Neural cell (in vitro differentiated cells): ENCODE data around the gene STN1. TPM values are rescaled to one million over a fixed set of nuclear protein-coding genes. Genes with fewer than 3 reads are reported as not detected.

Experiments used
- H2AFZ ChIP-seq: fragments of 200-600, 300-800 bp; sonication (generic), shearing (Covaris generic); 2 replicates; pipeline ENCODE4 v1.6.0; 2014; ENCODE audit warnings: low read depth, mild to moderate bottlenecking, antibody characterized with exemption, low read length, moderate library complexity
- H3F3A ChIP-seq: fragments of 200-600 bp; shearing (Covaris generic); 2 replicates; pipeline ENCODE4 v1.6.1; 2016; ENCODE audit warnings: mild to moderate bottlenecking, moderate library complexity, mixed read lengths, antibody characterized with exemption, low read length; ENCODE audit not compliant: insufficient read depth, poor library complexity, severe bottlenecking
- H3K27ac ChIP-seq: fragments of 200-600, 300-800 bp; sonication (generic), shearing (Covaris generic); 2 replicates; pipeline ENCODE4 v1.5.1; 2014; ENCODE audit warnings: mild to moderate bottlenecking, low read length, moderate library complexity
- H3K27me3 ChIP-seq: fragments of 300-800, 200-600 bp; sonication (generic), shearing (Covaris generic); 2 replicates; pipeline ENCODE4 v1.6.0; 2014; ENCODE audit warnings: mild to moderate bottlenecking, low read depth, low read length, moderate library complexity; ENCODE audit not compliant: insufficient read depth
- H3K36me3 ChIP-seq: fragments of 300-800, 200-600 bp; sonication (generic), shearing (Covaris generic); 2 replicates; pipeline ENCODE4 v1.5.1; 2014; ENCODE audit warnings: mild to moderate bottlenecking, antibody characterized with exemption, low read length, moderate library complexity; ENCODE audit not compliant: insufficient read depth
- H3K4me2 ChIP-seq: fragments of 300-800, 200-600 bp; sonication (generic), shearing (Covaris generic); 2 replicates; pipeline ENCODE4 v1.6.0; 2014; ENCODE audit warnings: mild to moderate bottlenecking, low read length
- H3K4me3 ChIP-seq: fragments of 300-800, 200-600 bp; sonication (generic), shearing (Covaris generic); 2 replicates; pipeline ENCODE4 v1.5.1; 2014; ENCODE audit warnings: mild to moderate bottlenecking, low read length, moderate library complexity
- H3K79me2 ChIP-seq: fragments of 200-600 bp; shearing (Covaris generic); replicated peaks from 2 replicates; pipeline ENCODE4 v1.6.0; 2014; ENCODE audit warnings: mild to moderate bottlenecking, low read length, moderate library complexity; ENCODE audit not compliant: insufficient read depth
- H3K9ac ChIP-seq: fragments of 300-800, 200-600 bp; sonication (generic), shearing (Covaris generic); 2 replicates; pipeline ENCODE4 v1.6.1; 2016; ENCODE audit warnings: mild to moderate bottlenecking, low read length, mixed read lengths
- H3K9me2 ChIP-seq: fragments of 200-600 bp; shearing (Covaris generic); 2 replicates; pipeline ENCODE4 v1.6.1; 2016; ENCODE audit warnings: mild to moderate bottlenecking, low read length, mixed read lengths; ENCODE audit not compliant: insufficient read depth
- H3K9me3 ChIP-seq: fragments of 200-600, 300-800 bp; sonication (generic), shearing (Covaris generic); 2 replicates; pipeline ENCODE4 v1.6.1; 2016; ENCODE audit warnings: mild to moderate bottlenecking, mixed run types, low read length, moderate library complexity, mixed read lengths
- H4K20me1 ChIP-seq: fragments of 200-600 bp; shearing (Covaris generic); 2 replicates; pipeline ENCODE4 v1.6.1; 2016; ENCODE audit warnings: mild to moderate bottlenecking, mixed run types; ENCODE audit not compliant: insufficient read depth
- EP300 ChIP-seq: fragments of 450-650 bp; conservative IDR thresholded peaks from 2 replicates; pipeline ENCODE4 v1.6.1; 2014; ENCODE audit warnings: antibody characterized with exemption, mild to moderate bottlenecking, moderate library complexity; ENCODE audit not compliant: poor library complexity, severe bottlenecking
- EZH2 ChIP-seq: fragments of 200-600, 300-800 bp; shearing (Covaris generic), sonication (generic); IDR thresholded peaks from 2 replicates; pipeline ENCODE4 v1.6.1; 2014; ENCODE audit warnings: antibody characterized with exemption, low read length, borderline replicate concordance, mild to moderate bottlenecking; ENCODE audit not compliant: insufficient read depth, poor library complexity, severe bottlenecking
- MXI1 ChIP-seq: fragments of 450-650 bp; conservative IDR thresholded peaks from 2 replicates; pipeline ENCODE4 v1.6.1; 2014; ENCODE audit warnings: antibody characterized with exemption, mild to moderate bottlenecking; ENCODE audit not compliant: poor library complexity, severe bottlenecking
- POLR2AphosphoS5 ChIP-seq: IDR thresholded peaks from 2 replicates; pipeline ENCODE4 v1.6.1; 2012
- RAD21 ChIP-seq: fragments of 450-650 bp; conservative IDR thresholded peaks from 2 replicates; pipeline ENCODE4 v1.6.1; 2014; ENCODE audit warnings: antibody characterized with exemption, mild to moderate bottlenecking, moderate library complexity
- SMC3 ChIP-seq: fragments of 450-650 bp; conservative IDR thresholded peaks from 2 replicates; pipeline ENCODE4 v1.6.1; 2014; ENCODE audit warnings: antibody characterized with exemption, mild to moderate bottlenecking, moderate library complexity; ENCODE audit not compliant: poor library complexity
- TAF1 ChIP-seq: IDR thresholded peaks from 2 replicates; pipeline ENCODE4 v1.6.1; 2012; ENCODE audit warnings: low read depth
- polyA plus RNA-seq: library from polyadenylated mRNA; depleted of rRNA; stranded (reverse); fragments of >200 nt; gene quantifications from 2 replicates; pipeline ENCODE4 v1.2.3, GENCODE V29; 2014
- TF ChIP-seq, protein P1 (sequence below): IDR thresholded peaks from 2 replicates; pipeline ENCODE4 v1.6.1; 2012; ENCODE audit warnings: borderline replicate concordance
- TF ChIP-seq, protein P2 (sequence below): fragments of 450-650 bp; IDR thresholded peaks from 2 replicates; pipeline ENCODE4 v1.5.1; 2014; ENCODE audit warnings: antibody characterized with exemption, mild to moderate bottlenecking, moderate library complexity; ENCODE audit not compliant: poor library complexity, severe bottlenecking

The STN1 gene
- polyA plus RNA-seq, 1 donor from 2014 or later, result 9.4 TPM

DNA sequence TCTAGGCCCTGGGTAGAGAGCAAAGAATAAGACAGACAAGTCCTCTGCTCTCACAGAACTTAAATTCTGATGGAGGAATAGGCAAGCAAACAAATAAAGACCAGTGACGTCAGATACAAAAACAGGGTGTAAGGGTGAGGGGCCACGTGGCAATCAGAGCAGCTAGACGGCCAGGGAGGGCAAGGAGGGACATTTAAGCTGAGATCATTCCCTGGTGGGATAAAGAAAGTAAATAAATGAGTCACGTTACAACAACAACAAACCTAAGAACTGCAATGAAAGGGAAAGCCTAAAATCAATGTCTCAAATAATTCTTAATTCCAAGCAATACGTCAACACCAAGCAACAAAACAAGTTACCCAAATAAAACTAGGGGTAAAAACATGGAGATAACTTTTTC, 21.8 kb downstream of the STN1 start:
- no peaks in the 10 kb centered on the region for H3F3A ChIP-seq
- no peak overlapping the region for H3K9ac ChIP-seq
- H3K4me2 ChIP-seq, result no peak overlapping the region
- H3K27ac ChIP-seq, result no peak overlapping the region
- H3K9me3 ChIP-seq, result no peaks in the 10 kb centered on the region
- H3K4me3 ChIP-seq, result no peak overlapping the region
- H3K79me2 ChIP-seq, result no peaks in the 10 kb centered on the region
- H3K9me2 ChIP-seq, result no peaks in the 10 kb centered on the region
- no peak for TF ChIP-seq EZH2
- TF ChIP-seq POLR2AphosphoS5, result no peak
- no peak for TF ChIP-seq MXI1
- TF ChIP-seq, protein P1, sequence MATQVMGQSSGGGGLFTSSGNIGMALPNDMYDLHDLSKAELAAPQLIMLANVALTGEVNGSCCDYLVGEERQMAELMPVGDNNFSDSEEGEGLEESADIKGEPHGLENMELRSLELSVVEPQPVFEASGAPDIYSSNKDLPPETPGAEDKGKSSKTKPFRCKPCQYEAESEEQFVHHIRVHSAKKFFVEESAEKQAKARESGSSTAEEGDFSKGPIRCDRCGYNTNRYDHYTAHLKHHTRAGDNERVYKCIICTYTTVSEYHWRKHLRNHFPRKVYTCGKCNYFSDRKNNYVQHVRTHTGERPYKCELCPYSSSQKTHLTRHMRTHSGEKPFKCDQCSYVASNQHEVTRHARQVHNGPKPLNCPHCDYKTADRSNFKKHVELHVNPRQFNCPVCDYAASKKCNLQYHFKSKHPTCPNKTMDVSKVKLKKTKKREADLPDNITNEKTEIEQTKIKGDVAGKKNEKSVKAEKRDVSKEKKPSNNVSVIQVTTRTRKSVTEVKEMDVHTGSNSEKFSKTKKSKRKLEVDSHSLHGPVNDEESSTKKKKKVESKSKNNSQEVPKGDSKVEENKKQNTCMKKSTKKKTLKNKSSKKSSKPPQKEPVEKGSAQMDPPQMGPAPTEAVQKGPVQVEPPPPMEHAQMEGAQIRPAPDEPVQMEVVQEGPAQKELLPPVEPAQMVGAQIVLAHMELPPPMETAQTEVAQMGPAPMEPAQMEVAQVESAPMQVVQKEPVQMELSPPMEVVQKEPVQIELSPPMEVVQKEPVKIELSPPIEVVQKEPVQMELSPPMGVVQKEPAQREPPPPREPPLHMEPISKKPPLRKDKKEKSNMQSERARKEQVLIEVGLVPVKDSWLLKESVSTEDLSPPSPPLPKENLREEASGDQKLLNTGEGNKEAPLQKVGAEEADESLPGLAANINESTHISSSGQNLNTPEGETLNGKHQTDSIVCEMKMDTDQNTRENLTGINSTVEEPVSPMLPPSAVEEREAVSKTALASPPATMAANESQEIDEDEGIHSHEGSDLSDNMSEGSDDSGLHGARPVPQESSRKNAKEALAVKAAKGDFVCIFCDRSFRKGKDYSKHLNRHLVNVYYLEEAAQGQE, result no peak
- TF ChIP-seq RAD21, result no peak
- TF ChIP-seq SMC3, result no peak
- TF ChIP-seq, protein P2, sequence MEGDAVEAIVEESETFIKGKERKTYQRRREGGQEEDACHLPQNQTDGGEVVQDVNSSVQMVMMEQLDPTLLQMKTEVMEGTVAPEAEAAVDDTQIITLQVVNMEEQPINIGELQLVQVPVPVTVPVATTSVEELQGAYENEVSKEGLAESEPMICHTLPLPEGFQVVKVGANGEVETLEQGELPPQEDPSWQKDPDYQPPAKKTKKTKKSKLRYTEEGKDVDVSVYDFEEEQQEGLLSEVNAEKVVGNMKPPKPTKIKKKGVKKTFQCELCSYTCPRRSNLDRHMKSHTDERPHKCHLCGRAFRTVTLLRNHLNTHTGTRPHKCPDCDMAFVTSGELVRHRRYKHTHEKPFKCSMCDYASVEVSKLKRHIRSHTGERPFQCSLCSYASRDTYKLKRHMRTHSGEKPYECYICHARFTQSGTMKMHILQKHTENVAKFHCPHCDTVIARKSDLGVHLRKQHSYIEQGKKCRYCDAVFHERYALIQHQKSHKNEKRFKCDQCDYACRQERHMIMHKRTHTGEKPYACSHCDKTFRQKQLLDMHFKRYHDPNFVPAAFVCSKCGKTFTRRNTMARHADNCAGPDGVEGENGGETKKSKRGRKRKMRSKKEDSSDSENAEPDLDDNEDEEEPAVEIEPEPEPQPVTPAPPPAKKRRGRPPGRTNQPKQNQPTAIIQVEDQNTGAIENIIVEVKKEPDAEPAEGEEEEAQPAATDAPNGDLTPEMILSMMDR, result no peak
- no peak for TF ChIP-seq EP300
- no peak for TF ChIP-seq TAF1
- no peak overlapping the region for H2AFZ ChIP-seq
- peaks cover 7% of the 10 kb centered on the region for H3K36me3 ChIP-seq
- no peaks in the 10 kb centered on the region for H3K27me3 ChIP-seq
- no peaks in the 10 kb centered on the region for H4K20me1 ChIP-seq

DNA sequence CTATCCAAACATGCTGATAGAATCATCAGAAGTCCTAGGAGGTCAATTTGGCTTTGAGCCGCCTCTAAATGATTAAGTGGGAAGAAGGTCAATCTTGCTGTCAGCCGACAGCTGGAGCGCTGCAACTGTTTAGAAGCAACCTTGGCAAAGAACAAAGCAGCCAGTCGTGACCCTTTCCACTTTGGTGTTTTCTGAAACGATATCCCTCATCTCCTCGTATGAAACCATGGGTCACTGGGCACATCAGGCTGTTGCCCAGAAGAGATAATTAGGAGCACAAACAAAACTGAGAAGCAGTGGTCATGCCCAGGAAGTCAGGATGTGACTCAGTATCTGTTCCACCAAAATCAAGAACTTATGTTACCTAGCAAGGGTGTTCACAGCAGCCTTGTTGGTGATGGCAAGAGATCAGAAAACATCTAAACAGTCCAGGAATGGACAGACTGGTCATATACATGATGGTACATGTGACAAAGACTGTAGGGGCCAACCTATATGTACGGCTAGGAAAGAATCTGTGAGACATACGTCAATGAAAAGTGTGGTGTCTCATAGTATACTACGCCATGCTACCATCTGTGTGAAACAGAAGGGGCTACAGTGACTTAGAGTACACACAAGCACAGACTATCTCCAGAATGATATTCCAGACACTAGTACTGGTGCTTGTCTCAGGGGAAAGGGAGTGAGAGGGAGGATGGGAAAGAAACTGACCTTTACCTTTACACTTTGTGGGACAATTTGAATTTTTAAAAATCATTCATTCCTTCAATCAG, 22.4 kb downstream of the STN1 start:
- Histone ChIP-seq H3K4me2 (no peak overlapping the region), H3K9me3 (no peaks in the 10 kb centered on the region), H3K27ac (no peak overlapping the region), H2AFZ (no peak overlapping the region), H3K9me2 (no peaks in the 10 kb centered on the region), H3K36me3 (peaks cover 7% of the 10 kb centered on the region), H3F3A (no peaks in the 10 kb centered on the region), H3K4me3 (no peak overlapping the region), H3K79me2 (no peaks in the 10 kb centered on the region), H3K9ac (no peak overlapping the region), H4K20me1 (no peaks in the 10 kb centered on the region), H3K27me3 (no peaks in the 10 kb centered on the region)
- TF ChIP-seq TAF1 (no peak), RAD21 (no peak), POLR2AphosphoS5 (no peak), EZH2 (no peak), EP300 (no peak), MXI1 (no peak), SMC3 (no peak)
- TF ChIP-seq, protein P2, result no peak
- TF ChIP-seq, protein P1, result no peak
